Measurements from ENCODE around the gene EGF.
"Not testable (repeated sequence)": the region's sequence is repeated elsewhere in the genome, so short reads cannot be mapped to it uniquely, and the experiment has no call there.

Gene EGF

DNA sequence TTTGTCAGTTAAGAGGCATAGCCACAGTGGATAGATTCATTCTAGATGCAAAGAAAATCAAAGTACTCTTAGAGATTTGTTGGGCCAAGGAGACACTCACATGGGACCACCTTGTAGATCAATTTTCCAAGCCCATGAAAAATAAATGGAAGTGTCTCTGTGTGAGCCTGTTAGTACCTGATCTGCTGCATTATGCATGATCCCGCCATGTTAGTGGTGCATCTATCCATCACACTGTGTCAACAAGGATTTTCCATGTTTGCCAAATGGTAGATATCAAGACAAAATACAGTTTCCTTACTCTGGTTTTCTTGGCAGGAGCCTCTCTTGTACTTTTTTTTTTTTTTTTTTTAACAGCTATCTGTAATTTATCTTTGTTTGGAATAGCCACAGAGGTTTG, 112.4 kb downstream of the EGF start:
- DNase-seq = no peak

GRCh38 chr4:110025718-110026117, 113.0 kb downstream of the EGF start:
- no peak for DNase-seq

DNA sequence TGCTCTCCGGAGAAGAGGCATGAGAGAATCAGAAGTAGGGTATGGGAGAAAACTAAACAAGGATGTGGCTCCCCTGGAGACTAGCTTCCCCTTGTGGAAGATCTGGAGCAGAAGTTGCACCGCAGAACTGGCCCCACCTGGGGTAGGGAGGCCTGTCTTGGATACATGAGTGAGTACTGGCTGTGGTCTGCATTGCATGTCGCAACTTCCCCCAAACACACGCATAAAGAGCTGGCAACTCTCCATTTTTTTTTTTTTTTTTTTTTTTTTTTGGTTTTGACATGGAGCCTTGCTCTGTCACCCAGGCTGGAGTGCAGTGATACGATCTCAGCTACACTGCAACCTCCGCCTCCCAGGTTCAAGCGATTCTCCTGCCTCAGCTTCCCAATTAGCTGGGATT, 119.9 kb downstream of the EGF start:
- peak in 1 of 58 donors; percentile 2 for DNase-seq

GRCh38 chr4:110033355-110034025, 120.8 kb downstream of the EGF start:
- no peak for DNase-seq

DNA sequence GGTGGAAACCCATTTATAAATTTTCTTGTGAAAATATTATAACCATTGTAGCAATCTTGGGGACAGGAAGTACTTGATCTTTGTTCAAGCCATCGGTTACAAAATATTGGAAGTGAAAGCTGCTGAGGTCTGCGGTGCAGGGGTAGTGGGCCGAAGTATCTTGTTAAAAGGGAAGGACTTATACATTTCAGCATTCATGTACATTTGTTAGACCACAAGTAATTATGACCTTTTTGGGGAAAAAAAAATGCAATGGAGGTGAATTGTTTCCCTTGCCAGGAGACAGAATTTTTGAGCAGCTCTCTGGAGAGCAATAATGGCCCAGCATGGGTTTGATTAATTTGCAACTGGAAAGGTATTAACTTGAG, 121.3 kb downstream of the EGF start:
- no peak for DNase-seq

- not testable (repeated sequence) for DNase-seq
Measured at GRCh38 chr4:110039164-110039563, 126.5 kb downstream of the EGF start.

DNA sequence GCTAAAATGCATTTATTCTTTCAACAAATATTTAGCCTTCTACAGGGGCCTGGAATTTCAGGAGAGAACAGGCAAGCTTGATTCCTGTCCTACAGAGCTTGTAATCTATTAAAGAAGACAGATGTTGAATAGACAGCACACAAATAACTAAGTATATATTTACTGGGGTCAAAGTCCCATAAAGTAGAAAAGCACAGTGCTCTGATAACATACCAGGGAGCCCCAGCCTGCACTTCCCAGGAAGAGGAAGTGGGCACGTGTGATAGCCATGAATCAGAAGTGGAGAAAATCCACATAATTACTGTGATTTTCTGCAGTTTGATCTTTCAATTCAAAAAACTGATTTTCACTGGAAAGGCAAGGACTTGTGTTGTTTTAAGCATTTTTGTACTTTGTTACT, 129.1 kb downstream of the EGF start:
- DNase-seq = no peak

DNA sequence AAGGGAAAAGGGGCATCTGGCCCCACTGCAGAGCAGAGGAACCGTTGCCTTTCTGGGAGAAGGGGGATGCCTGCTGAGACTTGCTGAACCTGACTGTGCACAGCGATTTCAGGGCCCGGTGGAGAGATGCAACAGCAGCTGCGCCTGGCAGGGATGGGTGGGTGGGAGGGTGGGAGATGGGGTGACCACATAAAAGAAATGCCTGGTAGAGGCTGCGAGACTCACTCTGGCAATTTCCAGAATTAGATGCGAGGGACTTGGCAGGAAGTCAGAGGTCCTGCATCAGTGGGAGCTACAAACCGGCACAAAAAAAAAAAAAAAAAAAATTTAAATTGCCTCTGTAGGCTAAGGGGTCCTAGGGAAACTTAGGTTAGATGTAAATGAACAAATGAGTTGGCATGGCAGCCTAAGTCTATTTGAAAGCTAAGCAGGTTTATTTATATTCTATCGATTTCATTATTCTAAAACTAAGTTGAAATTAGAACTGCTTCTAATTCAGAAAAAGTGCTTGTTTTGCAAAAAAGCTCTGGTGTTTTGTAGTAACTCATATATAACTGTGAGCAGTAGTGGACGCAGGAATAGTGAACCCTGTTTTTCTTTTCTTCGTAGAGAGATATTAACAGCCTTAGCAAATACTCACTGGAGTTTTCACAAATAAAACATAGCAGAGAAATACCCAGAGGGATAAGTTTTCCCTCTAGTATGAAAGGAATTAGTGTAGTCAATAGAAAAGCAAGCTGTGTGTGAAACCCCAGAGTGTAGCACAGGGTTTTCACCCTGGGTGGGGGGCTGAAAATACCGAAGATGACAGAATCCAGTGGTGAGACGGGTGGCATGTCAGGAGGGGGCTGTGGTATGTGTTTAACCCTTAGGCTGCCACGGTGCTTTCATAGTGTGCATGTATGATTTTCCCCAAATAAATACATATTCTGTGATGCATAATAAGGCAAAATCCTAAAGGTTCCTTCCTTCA, 130.1 kb downstream of the EGF start:
- DNase-seq = peak in 1 of 58 donors; percentile 1

GRCh38 chr4:110046588-110047049, 133.9 kb downstream of the EGF start:
- DNase-seq = peak in 10 of 58 donors; percentile 6 to 46 (median 18)

DNA sequence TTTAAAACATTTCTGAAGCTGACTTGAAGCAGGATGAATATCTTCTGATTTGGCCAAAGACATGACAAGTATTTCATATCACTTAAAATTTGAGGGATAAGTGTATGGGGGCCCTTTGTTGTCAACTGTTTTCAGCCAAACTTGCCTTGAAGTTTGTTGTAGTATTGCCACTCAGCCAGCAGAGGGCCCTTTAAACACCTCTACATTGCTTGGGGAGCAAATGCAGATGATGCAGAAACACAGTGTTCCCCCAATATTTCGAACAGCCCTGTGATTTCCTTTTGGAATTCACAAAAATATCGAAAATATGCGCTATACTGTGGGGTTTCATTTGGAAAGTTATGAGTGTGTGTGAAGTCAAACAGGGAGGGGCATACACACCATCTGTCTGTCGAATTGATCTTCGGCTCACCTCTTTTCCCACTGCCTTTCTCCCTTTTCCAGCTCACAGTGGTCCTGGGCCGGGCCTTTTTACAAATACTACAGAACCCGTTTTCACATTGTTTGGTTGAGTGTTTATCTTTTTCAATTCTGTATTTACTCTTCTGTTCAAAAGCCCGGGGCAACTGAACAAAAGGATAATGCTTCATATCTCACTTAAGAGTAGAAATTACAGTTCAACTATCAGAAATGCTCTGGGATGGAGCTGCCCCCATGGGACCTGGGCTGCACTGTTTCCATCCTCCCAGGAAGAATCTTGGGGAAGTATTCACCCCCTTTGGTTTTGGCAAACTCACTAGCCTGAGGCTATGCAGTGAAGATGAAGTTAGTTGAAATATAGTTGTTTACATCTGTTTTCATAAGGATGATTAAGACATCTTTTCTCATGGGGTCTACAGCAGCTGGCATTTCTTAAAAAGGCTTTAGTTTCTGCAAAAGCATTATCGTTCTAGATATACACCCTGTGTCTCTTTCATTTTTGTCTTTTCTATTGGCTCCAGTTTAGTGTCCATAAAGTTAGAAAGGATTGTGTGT, 137.6 kb downstream of the EGF start:
- peak in 38 of 58 donors; percentile 3 to 67 (median 20) for DNase-seq

DNA sequence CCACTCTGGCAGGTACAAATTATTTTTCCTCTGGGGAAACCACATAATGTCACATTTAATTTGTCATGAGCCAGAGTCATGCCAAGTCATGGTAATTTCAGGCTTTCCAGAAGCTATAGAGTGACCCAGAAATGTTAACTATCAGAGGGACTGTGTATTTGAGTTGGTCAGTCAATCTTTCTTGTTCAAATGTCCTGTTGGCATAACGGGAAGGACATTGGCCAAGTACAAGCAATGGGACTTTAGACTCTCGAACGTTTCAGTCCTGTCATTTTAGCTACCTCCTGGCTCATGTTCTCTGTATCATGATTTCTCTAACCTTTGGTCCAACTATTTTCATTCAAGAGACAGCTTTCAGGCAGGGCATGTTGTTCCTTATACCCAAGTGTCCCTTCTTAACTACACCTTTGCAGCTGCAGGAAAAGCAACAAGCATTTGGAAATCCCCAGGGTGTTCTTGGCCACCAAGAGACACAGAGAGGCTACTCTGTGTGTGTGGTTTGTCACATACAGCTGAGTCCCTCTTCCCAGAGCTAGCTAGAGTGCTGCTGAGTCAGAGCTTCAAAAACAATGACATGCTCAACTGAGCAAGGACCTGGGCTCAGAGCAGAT, 142.6 kb downstream of the EGF start:
- peak in 16 of 58 donors; percentile 4 to 48 (median 18) for DNase-seq

DNA sequence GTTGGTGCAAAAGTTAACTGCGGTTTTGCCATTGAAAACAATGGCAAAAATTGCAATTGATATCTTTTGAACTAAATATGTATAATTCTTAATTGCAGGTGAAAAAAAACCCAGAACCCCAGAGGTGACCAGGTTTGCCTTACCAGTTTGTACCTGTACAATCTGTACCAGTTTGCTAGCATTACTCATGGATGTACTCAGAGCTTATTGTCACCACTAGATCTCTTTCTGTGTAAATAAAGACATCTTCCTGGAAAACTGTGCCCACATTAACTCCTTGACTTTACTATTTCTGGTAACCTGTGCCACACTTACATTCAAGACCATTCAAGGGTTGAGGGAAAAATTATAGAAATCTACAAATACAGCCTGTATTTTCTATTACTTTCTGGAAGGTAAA, 146.0 kb downstream of the EGF start:
- DNase-seq = no peak

- DNase-seq = no peak
Measured at GRCh38 chr4:110059556-110060191, 147.0 kb downstream of the EGF start.

- no peak for DNase-seq
Measured at GRCh38 chr4:110061076-110061475, 148.4 kb downstream of the EGF start.

Measured in anterior cingulate cortex (tissue), 58 donors.